Sigmoid colon (tissue), 3 donors: Measurements from ENCODE around the gene LPIN2.

ENCODE experiments used
- CTCF ChIP-seq, 4 experiments: fragments of 450-650 bp in 3 of 4; fragments of 200-600 bp in 1 of 4; IDR thresholded peaks; one replicate each; pipeline ENCODE4 v1.5.1; 2016 to 2019; ENCODE audit warnings: antibody characterized with exemption in 4 of 4, mild to moderate bottlenecking in 3 of 4, moderate library complexity in 2 of 4
- POLR2A ChIP-seq, 2 donors: fragments of 450-650 bp; IDR thresholded peaks; one replicate each; pipeline ENCODE4 v1.6.1; 2016; ENCODE audit warnings: antibody characterized with exemption in 2 of 2, mild to moderate bottlenecking in 2 of 2, moderate library complexity in 2 of 2

GRCh38 chr18:3042379-3042778 is 29.4 kb upstream of the LPIN2 start:
- no peak for TF ChIP-seq CTCF (IDR thresholded peaks at IDR 0.05)
- no peak for TF ChIP-seq POLR2A (IDR thresholded peaks at IDR 0.05)
